GM21390 (cell line): ENCODE measurements around the gene HHATL.

ENCODE experiments used
- ATAC-seq: cut with Tn5 transposase; IDR thresholded peaks from one replicate; pipeline ENCODE4 v1.9.1; 2021; ENCODE audit not compliant: unreplicated experiment

HHATL gene

GRCh38 chr3:42699511-42699971, 3.1 kb downstream of the HHATL start:
- no peak for ATAC-seq

- ATAC-seq = no peak
Measured at GRCh38 chr3:42698911-42699230, 3.7 kb downstream of the HHATL start.

- ATAC-seq = no peak
Measured at GRCh38 chr3:42698216-42698910, 4.2 kb downstream of the HHATL start.

- ATAC-seq = no peak
Measured at GRCh38 chr3:42697289-42698051, 5.1 kb downstream of the HHATL start.

GRCh38 chr3:42696356-42697288, 6.0 kb downstream of the HHATL start:
- no peak for ATAC-seq

- no peak for ATAC-seq
Measured at GRCh38 chr3:42694366-42694765, 8.2 kb downstream of the HHATL start.

GRCh38 chr3:42693530-42693930, 9.1 kb downstream of the HHATL start:
- ATAC-seq = no peak

- no peak for ATAC-seq
Measured at GRCh38 chr3:42692667-42693529, 9.7 kb downstream of the HHATL start.

GRCh38 chr3:42691816-42692666, 10.6 kb downstream of the HHATL start:
- no peak for ATAC-seq

- no peak for ATAC-seq
Measured at GRCh38 chr3:42690766-42691680, 11.6 kb downstream of the HHATL start.

GRCh38 chr3:42690191-42690590, 12.4 kb downstream of the HHATL start:
- ATAC-seq = no peak

- no peak for ATAC-seq
Measured at GRCh38 chr3:42689421-42690014, 13.1 kb downstream of the HHATL start.

GRCh38 chr3:42688487-42689420, 13.8 kb downstream of the HHATL start:
- no peak for ATAC-seq

- ATAC-seq = no peak
Measured at GRCh38 chr3:42688016-42688415, 14.6 kb downstream of the HHATL start.

- no peak for ATAC-seq
Measured at GRCh38 chr3:42686832-42687650, 15.6 kb downstream of the HHATL start.
